HL-60 (cell line): ENCODE results near the gene IL1R1.

Source experiments
- DNase-seq, 2 experiments: peaks; one replicate each; pipeline ENCODE4 v3.0.0-alpha.2; 2010 to 2020; ENCODE audit warnings: low read depth in 1 of 2, low spot score in 1 of 2
- H3K27ac ChIP-seq: fragments of 250-450 bp; sonication (Bioruptor Pico); replicated peaks from 2 replicates; pipeline ENCODE4 v1.5.1; 2020; ENCODE audit warnings: mild to moderate bottlenecking, moderate library complexity
- H3K27me3 ChIP-seq: fragments of 250-450 bp; sonication (Bioruptor Pico); 2 replicates; pipeline ENCODE4 v1.5.1; 2021; ENCODE audit warnings: mild to moderate bottlenecking, moderate library complexity; ENCODE audit not compliant: insufficient read depth, poor library complexity, severe bottlenecking
- H3K4me3 ChIP-seq: replicated peaks from 2 replicates; pipeline ENCODE4 v1.5.1; 2011; ENCODE audit warnings: mild to moderate bottlenecking, control low read depth, low read length; ENCODE audit not compliant: insufficient read depth
- GABPA ChIP-seq: IDR thresholded peaks from 2 replicates; pipeline ENCODE4 v1.6.1; 2012; ENCODE audit warnings: low read depth
- POLR2AphosphoS5 ChIP-seq: IDR thresholded peaks from 2 replicates; pipeline ENCODE4 v1.6.1; 2012; ENCODE audit warnings: low read depth
- SPI1 ChIP-seq: IDR thresholded peaks from 2 replicates; pipeline ENCODE4 v1.6.1; 2012; ENCODE audit warnings: low read depth, mild to moderate bottlenecking, borderline replicate concordance
- TF ChIP-seq, protein P1 (sequence below): IDR thresholded peaks from one replicate; pipeline ENCODE4 v1.5.1; 2011; ENCODE audit warnings: low read length, control low read depth, inconsistent platforms; ENCODE audit not compliant: insufficient read depth
- TF ChIP-seq, protein P2 (sequence below): IDR thresholded peaks from 2 replicates; pipeline ENCODE4 v1.6.1; 2012; ENCODE audit warnings: low read depth; ENCODE audit not compliant: insufficient replicate concordance

Gene IL1R1

DNA sequence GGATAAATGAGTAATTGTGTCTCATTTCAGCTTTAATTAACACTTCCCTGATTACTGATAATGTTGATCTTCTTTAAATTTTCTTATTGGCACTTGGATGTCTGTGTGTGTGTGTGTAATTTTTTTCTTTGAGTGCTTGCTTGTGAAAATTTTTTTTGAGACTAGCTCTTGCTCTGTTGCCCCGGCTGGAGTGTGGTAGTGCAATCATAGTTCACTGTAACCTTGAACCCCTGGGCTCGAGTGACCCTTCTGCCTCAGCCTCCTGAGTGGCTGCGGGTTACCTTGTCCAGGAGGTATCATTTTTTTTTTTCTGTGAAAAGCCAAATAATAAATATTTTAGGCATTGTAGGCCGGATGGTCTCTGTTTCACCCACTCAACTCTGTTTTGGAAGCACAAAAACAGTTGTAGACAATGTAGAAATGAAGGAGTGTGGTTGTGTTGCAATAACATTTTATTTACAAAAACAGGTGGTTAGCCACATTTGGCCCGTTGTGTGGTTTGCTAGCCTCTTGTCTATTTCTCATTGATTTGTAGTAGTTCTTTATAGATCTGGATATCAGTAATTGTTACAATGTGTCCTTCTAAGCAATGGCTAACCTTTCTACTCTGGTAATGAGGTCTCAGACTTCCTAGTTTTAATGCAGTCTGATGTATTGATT lies 52.2 kb downstream of the IL1R1 start:
- no peak overlapping the region for H3K27ac ChIP-seq
- no peak overlapping the region for H3K4me3 ChIP-seq
- no peak for DNase-seq
- no peaks in the 10 kb centered on the region for H3K27me3 ChIP-seq
- TF ChIP-seq, protein P1, sequence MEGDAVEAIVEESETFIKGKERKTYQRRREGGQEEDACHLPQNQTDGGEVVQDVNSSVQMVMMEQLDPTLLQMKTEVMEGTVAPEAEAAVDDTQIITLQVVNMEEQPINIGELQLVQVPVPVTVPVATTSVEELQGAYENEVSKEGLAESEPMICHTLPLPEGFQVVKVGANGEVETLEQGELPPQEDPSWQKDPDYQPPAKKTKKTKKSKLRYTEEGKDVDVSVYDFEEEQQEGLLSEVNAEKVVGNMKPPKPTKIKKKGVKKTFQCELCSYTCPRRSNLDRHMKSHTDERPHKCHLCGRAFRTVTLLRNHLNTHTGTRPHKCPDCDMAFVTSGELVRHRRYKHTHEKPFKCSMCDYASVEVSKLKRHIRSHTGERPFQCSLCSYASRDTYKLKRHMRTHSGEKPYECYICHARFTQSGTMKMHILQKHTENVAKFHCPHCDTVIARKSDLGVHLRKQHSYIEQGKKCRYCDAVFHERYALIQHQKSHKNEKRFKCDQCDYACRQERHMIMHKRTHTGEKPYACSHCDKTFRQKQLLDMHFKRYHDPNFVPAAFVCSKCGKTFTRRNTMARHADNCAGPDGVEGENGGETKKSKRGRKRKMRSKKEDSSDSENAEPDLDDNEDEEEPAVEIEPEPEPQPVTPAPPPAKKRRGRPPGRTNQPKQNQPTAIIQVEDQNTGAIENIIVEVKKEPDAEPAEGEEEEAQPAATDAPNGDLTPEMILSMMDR, result no peak
- TF ChIP-seq POLR2AphosphoS5 (no peak), SPI1 (no peak), GABPA (no peak)
- TF ChIP-seq, protein P2, sequence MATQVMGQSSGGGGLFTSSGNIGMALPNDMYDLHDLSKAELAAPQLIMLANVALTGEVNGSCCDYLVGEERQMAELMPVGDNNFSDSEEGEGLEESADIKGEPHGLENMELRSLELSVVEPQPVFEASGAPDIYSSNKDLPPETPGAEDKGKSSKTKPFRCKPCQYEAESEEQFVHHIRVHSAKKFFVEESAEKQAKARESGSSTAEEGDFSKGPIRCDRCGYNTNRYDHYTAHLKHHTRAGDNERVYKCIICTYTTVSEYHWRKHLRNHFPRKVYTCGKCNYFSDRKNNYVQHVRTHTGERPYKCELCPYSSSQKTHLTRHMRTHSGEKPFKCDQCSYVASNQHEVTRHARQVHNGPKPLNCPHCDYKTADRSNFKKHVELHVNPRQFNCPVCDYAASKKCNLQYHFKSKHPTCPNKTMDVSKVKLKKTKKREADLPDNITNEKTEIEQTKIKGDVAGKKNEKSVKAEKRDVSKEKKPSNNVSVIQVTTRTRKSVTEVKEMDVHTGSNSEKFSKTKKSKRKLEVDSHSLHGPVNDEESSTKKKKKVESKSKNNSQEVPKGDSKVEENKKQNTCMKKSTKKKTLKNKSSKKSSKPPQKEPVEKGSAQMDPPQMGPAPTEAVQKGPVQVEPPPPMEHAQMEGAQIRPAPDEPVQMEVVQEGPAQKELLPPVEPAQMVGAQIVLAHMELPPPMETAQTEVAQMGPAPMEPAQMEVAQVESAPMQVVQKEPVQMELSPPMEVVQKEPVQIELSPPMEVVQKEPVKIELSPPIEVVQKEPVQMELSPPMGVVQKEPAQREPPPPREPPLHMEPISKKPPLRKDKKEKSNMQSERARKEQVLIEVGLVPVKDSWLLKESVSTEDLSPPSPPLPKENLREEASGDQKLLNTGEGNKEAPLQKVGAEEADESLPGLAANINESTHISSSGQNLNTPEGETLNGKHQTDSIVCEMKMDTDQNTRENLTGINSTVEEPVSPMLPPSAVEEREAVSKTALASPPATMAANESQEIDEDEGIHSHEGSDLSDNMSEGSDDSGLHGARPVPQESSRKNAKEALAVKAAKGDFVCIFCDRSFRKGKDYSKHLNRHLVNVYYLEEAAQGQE, result no peak

DNA sequence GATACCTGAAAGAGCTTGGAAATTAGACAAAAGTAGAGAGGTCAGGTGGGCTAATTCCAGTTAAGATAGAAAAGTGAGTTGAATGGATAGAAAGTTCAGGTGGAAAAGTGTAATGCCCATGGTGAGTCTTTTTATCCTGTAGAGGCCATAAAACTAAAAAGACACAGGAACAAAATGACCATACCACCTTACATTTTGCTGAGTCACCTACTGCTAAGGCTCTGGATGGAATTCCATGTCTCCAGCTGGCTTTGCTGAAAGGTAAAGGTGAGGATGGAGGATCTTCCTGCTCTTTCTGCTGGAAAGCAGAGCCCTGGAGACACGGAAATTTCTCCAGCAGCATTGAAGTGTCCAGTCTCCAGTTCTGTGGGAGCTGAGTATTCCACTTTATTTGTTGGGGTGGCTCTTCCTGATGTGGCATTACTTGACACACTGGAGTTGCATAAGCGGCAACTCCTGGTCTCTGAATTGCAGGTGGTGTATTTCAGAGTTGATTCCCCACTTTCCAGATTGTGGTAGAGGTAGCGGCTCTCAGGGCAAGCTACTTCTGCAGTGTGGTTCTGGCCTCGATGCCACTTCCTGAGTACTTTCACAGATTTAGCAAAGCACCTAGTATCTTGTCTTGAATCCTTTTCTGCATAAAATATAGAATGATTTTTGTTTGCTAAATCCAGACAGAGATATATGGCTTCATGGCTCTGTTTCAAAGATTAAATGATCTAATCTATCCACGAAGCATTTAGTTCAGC lies 55.0 kb downstream of the IL1R1 start:
- H3K27ac ChIP-seq, result no peak overlapping the region
- no peaks in the 10 kb centered on the region for H3K27me3 ChIP-seq
- TF ChIP-seq GABPA, result no peak
- TF ChIP-seq, protein P1, result no peak
- TF ChIP-seq, protein P2, result no peak
- no peak for TF ChIP-seq SPI1
- TF ChIP-seq POLR2AphosphoS5, result no peak
- no peak for DNase-seq
- H3K4me3 ChIP-seq, result no peak overlapping the region

DNA sequence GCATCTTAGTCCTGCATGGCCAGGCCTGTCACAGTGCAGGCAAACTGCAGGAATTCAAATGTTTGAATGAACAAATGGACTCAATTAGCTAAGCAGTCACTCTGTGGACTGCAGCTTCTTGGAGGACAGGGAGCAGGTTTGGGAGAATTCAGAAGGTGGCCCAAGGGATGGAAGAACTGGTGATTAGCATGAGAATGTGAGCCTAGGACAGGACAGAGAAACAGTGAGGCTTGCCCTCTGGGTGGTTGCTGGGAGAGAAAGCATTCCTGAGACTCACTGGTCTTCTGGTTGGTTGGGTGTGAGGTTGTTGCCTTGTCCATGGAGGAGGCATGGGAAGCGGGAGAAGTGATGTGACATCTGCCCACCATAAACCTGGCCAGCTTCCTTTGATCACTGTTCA lies 58.0 kb downstream of the IL1R1 start:
- DNase-seq, result no peak
- H3K27ac ChIP-seq, result no peak overlapping the region
- TF ChIP-seq GABPA (no peak), POLR2AphosphoS5 (no peak), SPI1 (no peak)
- TF ChIP-seq, protein P1, result no peak
- TF ChIP-seq, protein P2, result no peak
- H3K27me3 ChIP-seq, result no peaks in the 10 kb centered on the region
- no peak overlapping the region for H3K4me3 ChIP-seq
